LoVo (cell line): ENCODE results near the gene PDS5B.
"Not testable (repeated sequence)": the region's sequence is repeated elsewhere in the genome, so short reads cannot be mapped to it uniquely, and the experiment has no call there.

Source experiments
- DNase-seq: peaks from one replicate; pipeline ENCODE4 v3.0.0-alpha.2; 2016; ENCODE audit warnings: low spot score

Gene PDS5B

GRCh38 chr13:32586080-32586900 is at the start of gene PDS5B:
TSS of gene PDS5B (plus strand) at chr13:32586452. CDS start at chr13:32648773, 62,321 bp downstream.
- peak; percentile 92 for DNase-seq

DNA sequence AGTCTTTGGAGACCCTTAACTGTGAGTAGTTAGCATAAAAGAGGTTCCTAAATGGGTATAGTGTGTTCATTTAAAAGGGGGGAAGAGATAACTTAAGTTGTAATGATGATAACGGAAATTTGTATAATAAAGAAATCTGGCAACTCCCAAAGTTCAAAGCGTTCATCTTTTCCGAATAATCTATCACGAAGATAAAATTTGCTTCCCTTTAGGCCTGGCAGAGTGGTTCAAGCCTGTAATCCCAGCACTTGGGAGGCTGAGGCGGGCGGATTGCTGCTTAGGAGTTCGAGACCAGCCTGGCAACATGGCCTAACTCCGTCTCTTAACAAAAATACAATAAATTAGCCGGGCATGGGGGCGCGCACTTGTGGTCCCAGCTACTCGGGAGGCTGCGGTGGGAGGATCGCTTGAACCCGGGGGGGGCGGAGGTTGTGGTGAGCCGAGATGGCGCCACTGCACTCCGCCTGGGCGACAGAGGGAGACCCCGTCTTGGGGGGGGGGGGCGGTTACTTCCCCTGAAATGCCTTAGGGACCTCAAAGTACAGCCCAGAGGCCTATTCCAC is 48.6 kb upstream of the PDS5B start:
- no peak for DNase-seq

- no peak for DNase-seq
These were observed 48.1 kb upstream of the PDS5B start for GRCh38 chr13:32538143-32538620.

DNA sequence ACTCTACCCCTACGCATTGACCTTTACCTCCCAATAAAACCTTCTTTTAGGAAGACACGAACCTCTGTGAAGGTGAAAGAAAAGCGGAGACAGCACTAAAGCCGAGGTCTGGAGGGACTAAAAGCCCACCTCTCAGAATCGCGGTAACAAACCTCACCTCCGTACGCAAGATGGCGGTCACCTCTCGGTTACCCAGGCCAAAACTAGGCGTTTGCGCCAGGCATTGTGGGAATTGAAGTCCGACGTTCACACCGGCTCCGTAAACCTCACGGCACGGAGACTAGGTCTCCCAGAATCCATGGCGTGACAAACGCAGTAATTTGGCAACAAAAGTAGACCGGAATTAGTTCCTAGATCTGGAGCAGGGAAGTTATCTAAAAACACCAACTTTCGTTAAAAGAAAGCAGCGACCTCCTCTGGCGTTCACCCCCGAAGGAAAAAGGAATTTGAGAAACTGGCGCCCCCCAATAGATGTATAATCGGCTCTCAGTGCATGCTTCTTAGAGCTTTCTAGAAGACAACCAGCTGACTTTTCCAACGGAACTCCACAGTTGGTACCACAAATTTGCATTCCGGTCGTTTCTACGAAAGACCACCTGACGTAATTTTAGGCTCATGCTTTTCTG is 47.5 kb upstream of the PDS5B start, which contains the start of gene N4BP2L2:
Gene N4BP2L2, minus strand, starts transcription at position 175 of the 626 bp plus-strand sequence. CDS start 1,768 bp downstream, outside the sequence.
- DNase-seq = peak; percentile 94

DNA sequence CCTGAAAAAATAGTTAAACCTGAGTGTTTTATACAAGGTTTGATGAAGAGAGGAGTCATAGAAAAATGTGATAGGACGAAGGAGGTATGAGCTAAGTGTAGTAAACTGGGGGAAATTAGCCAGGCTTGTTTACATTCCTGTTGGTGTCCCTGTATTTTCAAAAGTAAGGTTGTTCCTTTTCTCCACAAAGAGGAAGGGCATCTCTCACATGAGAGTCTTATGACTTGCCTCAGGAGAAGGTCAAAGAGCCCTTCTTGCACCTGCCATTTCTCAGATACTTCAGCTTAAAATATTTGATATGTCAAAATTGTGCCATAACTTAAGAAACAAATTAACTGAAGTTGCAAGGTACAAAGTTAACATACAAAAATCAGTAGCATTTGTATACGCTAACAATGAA is 44.0 kb upstream of the PDS5B start:
- DNase-seq = no peak

- DNase-seq = no peak
These were observed 41.2 kb upstream of the PDS5B start for GRCh38 chr13:32545083-32545482.

DNA sequence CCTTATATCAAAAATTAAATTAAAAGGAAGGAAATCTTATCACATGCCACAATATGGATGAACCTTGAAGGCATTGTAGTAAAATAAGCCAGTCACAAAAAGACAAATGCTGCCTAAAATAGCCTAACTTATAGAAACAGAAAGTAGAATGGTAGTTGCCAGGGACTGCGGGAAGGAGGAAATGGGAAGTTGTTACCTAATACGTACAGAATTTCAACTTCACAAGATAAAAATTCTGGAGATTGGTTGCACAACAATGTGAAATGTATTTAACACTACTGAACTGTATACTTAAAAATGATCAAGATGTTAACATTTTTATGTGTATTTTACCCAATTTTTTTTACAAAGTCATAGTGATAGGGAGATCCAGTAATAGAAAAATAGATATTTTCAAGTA is 37.4 kb upstream of the PDS5B start:
- no peak for DNase-seq

DNA sequence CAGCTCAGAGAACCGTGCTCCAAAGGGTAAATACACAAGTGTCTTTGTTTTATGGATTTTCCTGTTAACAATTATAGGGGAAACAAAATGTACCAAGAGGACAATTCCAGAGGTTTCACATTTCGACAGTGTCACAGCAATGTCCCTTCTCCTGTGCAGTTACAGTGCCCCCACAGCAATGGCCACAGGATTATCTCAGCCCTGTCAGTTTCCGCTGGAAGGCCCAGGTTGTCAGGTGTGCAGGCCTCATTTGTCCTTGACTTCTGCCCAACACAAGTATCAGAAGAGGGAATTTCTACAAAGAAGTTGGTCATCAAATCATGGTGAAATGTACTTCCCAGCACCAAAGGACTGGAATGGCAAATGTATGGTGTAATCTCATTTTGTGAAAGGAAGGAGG is 36.5 kb upstream of the PDS5B start:
- no peak for DNase-seq

GRCh38 chr13:32553720-32554119 is 32.5 kb upstream of the PDS5B start:
- no peak for DNase-seq

DNA sequence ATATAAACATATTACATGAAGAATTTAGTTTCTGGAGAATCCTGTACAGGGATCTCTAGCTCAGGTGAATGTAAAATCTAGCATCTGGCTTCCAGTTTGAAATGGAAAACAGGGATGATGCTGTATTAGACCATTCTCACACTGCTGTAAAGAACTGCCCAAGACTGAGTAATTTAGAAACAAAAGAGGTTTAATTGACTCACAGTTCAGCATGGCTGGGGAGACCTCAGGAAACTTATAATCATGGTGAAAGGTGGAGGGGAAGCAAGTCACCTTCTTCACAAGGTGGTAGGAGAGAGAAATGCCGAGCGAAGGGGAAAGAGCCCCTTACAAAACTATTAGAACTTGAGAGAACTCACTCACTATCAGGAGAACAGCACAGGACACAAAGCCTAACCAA is 30.6 kb upstream of the PDS5B start:
- no peak for DNase-seq

- not testable (repeated sequence) for DNase-seq
These were observed 25.4 kb upstream of the PDS5B start for GRCh38 chr13:32560842-32561241.

DNA sequence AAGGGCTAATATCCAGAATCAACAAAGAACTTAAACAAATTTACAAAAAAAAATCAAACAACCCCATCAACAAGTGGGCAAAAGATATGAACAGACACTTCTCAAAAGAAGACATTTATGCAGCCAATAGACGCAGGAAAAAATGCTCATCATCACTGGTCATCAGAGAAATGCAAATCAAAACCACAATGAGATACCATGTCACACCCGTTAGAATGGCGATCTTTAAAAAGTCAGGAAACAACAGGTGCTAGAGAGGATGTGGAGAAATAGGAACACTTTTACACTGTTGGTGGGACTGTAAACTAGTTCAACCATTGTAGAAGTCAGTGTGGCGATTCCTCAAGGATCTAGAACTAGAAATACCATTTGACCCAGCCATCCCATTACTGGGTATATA is 10.6 kb upstream of the PDS5B start:
- DNase-seq = not testable (repeated sequence)

- DNase-seq = no peak
These were observed 9.2 kb upstream of the PDS5B start for GRCh38 chr13:32577032-32577431.

DNA sequence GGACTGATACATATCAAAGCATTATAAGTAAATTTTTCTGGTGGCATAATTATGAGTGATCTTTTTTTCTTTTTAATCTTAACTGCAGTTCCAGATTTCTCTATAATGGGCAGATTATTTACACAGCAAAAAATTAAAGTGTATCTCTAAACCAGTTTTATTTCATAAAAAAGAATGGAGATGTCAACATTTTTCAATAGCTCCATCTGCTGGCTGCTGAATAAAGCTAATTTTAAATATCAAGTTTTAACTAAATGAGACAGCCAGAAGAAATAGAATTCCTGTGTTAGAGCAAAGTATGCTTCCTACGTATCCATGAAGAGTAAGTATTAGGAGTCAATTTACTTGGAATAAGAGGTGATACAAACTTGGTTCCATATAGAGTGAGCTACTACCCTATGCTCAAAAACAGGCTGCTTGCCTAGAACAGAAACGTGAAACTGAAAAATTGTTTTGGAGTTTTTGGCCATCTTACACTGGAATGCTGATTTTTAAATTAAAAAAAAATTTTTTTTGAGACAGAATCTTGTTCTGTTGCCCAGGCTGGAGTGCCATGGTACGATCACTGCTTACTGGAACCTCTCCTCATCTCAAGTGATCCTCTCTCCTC is 5.0 kb upstream of the PDS5B start:
- DNase-seq = peak; percentile 9

- no peak for DNase-seq
These were observed 4.0 kb upstream of the PDS5B start for GRCh38 chr13:32582281-32582680.

DNA sequence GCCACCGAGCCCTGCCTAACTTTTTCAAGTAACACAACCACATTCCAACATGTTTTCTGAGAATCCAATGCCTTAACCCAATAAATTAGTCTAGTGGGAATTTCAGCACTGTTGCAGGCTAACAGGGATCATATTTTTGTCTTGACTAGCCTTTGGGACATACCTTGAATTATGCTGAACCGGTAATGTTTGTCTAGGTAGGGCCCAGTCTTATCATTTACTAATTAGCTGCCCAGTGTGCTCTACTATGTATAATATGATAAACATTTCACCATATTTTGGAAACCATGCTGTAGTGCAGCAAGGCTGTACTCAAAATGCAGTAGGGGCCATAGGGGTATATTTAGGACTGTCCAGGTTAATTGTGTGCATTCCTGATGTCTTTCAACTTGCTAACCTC is 3.3 kb upstream of the PDS5B start:
- DNase-seq = no peak

GRCh38 chr13:32585550-32586079 is 637 bp upstream of the PDS5B start:
- DNase-seq = no peak

DNA sequence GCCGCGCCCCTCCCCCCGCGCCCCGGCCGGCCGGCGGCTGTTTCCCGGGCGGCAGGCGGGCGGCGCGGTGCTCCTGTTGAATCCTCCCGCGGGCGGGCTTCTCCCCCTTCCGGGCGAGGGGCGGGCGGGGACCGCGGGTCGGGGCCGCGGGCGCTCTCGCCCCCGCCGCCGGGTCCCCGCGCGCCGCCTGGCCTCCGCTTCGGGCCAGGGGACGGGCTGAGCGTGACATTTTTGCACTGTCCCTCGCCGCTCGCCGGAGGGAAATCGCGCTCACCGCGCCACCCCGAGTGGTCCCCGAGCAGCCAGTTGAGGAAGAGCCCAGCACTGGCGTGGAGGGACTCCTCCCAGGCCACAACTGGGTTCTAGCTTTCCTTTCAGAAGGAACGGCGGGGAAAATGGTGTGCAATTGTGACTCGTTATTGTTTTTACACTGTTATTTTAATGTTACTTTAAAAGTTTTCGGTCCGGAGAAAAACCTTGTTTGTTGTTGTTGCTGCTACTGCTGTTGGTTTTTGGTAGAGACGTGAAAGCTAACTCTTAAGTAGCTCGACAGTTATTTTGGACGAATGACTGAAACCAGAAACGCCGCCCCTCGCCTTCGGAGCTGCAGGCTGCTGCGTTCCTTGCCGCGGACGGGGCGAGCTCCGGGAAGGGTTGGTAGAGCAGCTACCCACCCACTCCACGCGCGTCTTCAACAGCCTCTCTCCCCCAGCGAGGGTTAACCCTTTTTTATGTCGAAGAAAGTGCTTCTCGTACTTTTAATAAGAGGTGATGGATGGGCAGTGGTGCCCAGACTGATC is 959 bp downstream of the PDS5B start:
- peak; percentile 42 for DNase-seq

GRCh38 chr13:32587811-32588170 is 1.5 kb downstream of the PDS5B start:
- DNase-seq = peak; percentile 11

- no peak for DNase-seq
These were observed 2.5 kb downstream of the PDS5B start for GRCh38 chr13:32588736-32589135.

DNA sequence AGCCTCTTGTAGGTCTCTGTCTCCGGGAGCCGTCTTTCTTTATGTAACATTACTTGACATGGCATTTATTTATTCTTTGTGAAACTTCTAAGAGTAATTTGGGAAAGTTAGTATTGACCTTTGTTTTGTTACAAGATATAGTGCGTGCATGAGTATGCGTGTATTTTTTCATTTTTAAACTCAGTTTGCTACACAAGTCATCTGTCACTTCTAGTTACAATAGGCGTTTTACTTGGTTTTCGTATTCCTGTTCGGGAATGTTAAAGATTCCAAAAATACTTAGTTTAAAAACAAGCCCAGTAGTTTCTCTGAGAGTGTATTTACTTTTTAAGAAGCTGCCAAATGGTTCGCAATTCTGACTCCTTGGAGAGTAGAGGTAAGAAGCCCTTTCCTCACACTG is 3.2 kb downstream of the PDS5B start:
- DNase-seq = no peak

GRCh38 chr13:32590266-32590665 is 4.0 kb downstream of the PDS5B start:
- DNase-seq = no peak
